ENCODE results near the gene MAGI2. TPM values are rescaled to one million over a fixed set of nuclear protein-coding genes. Genes with fewer than 3 reads are reported as not detected.

The MAGI2 gene
- total and polyA plus RNA-seq, 8 donors = 1.3 to 4.0 (median 2.0) TPM

DNA sequence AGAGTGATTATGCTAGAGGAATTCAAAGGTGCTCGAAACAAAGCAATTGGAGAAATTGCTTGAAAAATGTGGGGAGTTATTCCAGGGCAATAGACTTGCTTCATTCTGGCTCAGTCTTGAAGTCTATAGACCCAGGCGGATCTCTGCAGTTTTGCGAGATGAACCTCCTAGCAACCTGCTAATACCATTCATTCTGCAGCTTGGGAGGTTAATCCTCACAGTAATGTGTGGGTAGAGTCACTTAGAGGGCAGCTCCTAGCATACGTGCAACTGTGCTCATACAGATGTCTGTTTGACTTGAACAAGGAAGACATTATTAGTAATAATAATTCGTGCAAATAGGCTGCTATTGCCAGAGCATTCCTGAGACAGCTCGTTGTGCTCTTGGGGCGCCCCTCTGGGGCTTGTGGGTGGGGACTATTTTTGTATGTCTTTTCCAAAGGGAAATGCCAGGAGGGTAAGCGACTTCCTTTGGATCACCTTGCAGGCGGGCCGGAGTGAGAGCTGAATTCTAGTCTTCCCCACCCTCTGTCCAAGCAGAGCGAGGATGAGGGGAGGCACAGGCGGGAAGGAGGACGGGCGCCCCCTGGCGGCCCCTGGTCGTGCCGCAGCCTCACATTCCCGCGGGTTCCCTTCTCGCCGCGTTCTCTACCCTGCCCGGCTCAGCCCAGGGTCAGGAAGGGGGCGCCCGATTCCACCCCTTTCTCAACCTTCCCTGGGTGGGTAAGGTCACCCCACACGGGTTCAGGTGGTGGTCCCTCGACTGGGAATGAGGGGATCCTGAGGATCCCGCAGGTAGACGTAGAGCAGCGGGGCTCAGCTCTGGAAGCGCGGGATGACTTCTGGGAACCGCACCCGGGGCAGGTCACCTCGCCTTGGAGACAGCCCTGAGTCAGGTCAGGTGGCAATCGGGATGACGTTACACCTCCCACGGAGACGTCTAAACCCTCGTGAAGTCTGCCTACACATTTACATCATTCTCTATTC is 1413.4 kb downstream of the MAGI2 start:
- no peaks in the 10 kb centered on the region for H3K27me3 ChIP-seq
- H3K27ac ChIP-seq = no peak overlapping the region
- 63 to 65% methylated on average over 37 to 40 of the region's 40 CpGs for WGBS, 2 donors
- H3K4me1 ChIP-seq = no peaks in the 10 kb centered on the region
- DNase-seq (peak in 3 of 6 donors; percentile 20 to 63 (median 37)), FAIRE-seq (no peak), ATAC-seq (peak in 3 of 4 donors; percentile 49 to 72 (median 65))
- no peaks in the 10 kb centered on the region for H3K36me3 ChIP-seq
- no peak overlapping the region for H3K4me3 ChIP-seq
- H3K9me3 ChIP-seq = no peaks in the 10 kb centered on the region
- TF ChIP-seq, protein P1, sequence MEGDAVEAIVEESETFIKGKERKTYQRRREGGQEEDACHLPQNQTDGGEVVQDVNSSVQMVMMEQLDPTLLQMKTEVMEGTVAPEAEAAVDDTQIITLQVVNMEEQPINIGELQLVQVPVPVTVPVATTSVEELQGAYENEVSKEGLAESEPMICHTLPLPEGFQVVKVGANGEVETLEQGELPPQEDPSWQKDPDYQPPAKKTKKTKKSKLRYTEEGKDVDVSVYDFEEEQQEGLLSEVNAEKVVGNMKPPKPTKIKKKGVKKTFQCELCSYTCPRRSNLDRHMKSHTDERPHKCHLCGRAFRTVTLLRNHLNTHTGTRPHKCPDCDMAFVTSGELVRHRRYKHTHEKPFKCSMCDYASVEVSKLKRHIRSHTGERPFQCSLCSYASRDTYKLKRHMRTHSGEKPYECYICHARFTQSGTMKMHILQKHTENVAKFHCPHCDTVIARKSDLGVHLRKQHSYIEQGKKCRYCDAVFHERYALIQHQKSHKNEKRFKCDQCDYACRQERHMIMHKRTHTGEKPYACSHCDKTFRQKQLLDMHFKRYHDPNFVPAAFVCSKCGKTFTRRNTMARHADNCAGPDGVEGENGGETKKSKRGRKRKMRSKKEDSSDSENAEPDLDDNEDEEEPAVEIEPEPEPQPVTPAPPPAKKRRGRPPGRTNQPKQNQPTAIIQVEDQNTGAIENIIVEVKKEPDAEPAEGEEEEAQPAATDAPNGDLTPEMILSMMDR (IDR thresholded peaks at IDR 0.05) = peak in 2 of 4 donors; percentile 39 to 47
- intact Hi-C loops (cut with DNase I) = no loop called here

DNA sequence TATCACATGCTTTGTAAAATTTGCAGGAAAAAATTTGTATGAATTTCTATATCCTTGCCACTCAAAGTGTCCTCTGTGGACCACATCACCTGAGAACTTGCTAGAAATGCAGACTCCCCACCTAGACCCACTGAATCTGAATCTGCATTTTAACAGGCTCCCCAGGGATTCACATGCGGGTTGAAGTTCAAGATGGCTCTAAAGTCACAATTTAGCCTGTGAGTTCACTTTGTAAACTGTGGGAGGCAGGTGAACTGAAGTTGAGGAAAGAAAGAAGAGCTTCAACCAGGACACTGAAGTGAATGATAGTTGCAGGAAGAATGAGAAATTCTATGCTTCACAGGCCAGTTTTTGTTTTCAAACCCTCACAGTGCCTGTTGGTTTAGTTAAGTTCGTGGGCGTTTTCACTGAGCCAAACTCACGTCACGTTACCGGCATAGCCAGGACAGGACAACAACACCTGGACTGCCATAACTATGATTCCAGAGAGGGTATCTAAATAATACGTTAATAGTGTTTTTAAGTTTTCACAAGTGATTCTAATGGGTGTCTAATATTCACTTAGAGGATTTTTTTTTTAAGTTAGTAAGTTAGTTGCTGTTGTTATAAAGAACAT is 1414.9 kb downstream of the MAGI2 start:
- Histone ChIP-seq H3K36me3 (no peaks in the 10 kb centered on the region), H3K4me1 (no peaks in the 10 kb centered on the region), H3K9me3 (no peaks in the 10 kb centered on the region), H3K4me3 (no peak overlapping the region), H3K27me3 (no peaks in the 10 kb centered on the region), H3K27ac (no peak overlapping the region)
- no peak for ATAC-seq
- TF ChIP-seq, protein P1 (IDR thresholded peaks at IDR 0.05) = no peak
- 85 to 90% methylated on average over 7 of the region's 7 CpGs for WGBS, 2 donors
- no peak for FAIRE-seq
- intact Hi-C loops (cut with DNase I) = no loop called here
- DNase-seq = no peak

DNA sequence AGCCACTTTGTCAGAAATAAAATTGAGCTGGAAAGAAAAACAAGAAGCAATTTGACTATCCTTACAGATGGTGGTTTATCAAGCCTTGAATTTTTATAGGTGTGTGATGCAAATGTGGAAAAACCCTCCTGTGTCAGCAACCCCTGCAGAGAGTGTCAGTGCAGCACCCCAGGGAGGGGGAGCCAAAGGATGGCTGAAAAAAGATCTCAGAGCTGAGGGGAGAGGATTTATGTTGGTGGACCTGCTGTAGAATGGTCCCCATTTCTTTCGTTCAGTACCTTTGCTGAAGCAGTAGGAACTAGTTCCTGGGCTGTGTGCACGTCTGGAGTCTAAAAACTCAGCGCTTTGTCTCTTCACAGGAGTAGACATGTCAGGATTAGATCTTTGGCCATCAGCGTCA is 1415.9 kb downstream of the MAGI2 start:
- no peak for DNase-seq
- ATAC-seq = no peak
- Histone ChIP-seq H3K9me3 (no peaks in the 10 kb centered on the region), H3K27ac (no peak overlapping the region), H3K36me3 (no peaks in the 10 kb centered on the region), H3K4me3 (no peak overlapping the region), H3K4me1 (no peaks in the 10 kb centered on the region), H3K27me3 (no peaks in the 10 kb centered on the region)
- no peak for FAIRE-seq
- 86 to 90% methylated on average over 4 of the region's 4 CpGs for WGBS, 2 donors
- intact Hi-C loops (cut with DNase I) = no loop called here
- TF ChIP-seq, protein P1 (IDR thresholded peaks at IDR 0.05) = no peak

DNA sequence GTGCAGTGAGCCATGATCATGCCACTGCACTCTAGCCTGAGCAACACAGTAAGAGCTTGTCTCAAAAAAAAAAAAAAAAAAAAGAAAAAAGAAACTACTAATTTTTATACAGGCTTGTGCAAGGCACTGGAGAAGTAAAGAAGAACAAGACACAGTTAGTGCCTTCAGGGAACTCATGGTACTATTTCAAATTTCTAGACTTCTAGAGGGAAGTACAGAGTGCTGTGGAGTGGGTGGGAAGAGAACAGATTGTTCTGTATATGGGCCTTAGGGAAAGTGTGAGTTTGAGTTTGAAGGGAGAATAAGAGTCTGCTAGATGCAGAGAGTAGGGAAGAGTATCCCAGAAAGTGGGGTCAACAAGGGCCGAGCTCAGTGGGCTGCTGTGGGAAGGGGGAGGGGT is 1420.1 kb downstream of the MAGI2 start:
- ATAC-seq (no peak), FAIRE-seq (no peak)
- 85 to 91% methylated on average over 1 of the region's 1 CpG for WGBS, 2 donors

More for the DNA sequence above, 1420.1 kb downstream of the MAGI2 start:
- Histone ChIP-seq H3K4me1 (no peaks in the 10 kb centered on the region), H3K36me3 (no peaks in the 10 kb centered on the region), H3K27me3 (no peaks in the 10 kb centered on the region), H3K9me3 (no peaks in the 10 kb centered on the region), H3K4me3 (no peak overlapping the region), H3K27ac (no peak overlapping the region)
- TF ChIP-seq, protein P1 (IDR thresholded peaks at IDR 0.05) = no peak
- intact Hi-C loops (cut with DNase I) = no loop called here
- DNase-seq = no peak

Data from pancreas (tissue), 10 donors.